ENCODE measurements around the gene SYT9. TPM values are rescaled to one million over a fixed set of nuclear protein-coding genes. Genes with fewer than 3 reads are reported as not detected.

The SYT9 gene
- total and polyA plus RNA-seq, 2 of the 8 experiments (the other 6 are each of a cell fraction or from before 2014, with no cell fraction given), result 1.5 to 2.9 TPM

- no peak for TF ChIP-seq TAF7 (optimal IDR thresholded peaks at IDR 0.05; ENCODE audit: borderline replicate concordance, low read depth, low read length)
- no peak for TF ChIP-seq SRF (IDR thresholded peaks at IDR 0.05; ENCODE audit: low read depth, low read length)
Measured at GRCh38 chr11:7480113-7480512, 228.4 kb downstream of the SYT9 start (continued).

All from H1 (cell line).